Stimulated activated CD4-positive, alpha-beta T cell treated with anti-CD3 and anti-CD28 coated beads, Interleukin-15, amount 100 ng/mL, for 24 hours (primary cell): Measurements from ENCODE around the gene KCNK16.
A peak's percentile ranks its signal among the peaks of the same experiment; 100 is the strongest.

Experiments
- DNase-seq: peaks from one replicate; pipeline ENCODE4 v3.0.0-alpha.2; 2020

KCNK16 gene

GRCh38 chr6:39273406-39273821, 49.1 kb downstream of the KCNK16 start:
- no peak for DNase-seq

GRCh38 chr6:39269961-39270360, 52.5 kb downstream of the KCNK16 start:
- no peak for DNase-seq

- no peak for DNase-seq
Measured at GRCh38 chr6:39268721-39269120, 53.8 kb downstream of the KCNK16 start.

- no peak for DNase-seq
Measured at GRCh38 chr6:39268171-39268570, 54.3 kb downstream of the KCNK16 start.

- peak; percentile 18 for DNase-seq
Measured at GRCh38 chr6:39266782-39267355, 55.6 kb downstream of the KCNK16 start.

- DNase-seq = no peak
Measured at GRCh38 chr6:39266375-39266774, 56.1 kb downstream of the KCNK16 start.
